GM10248 (cell line): ENCODE data around the gene NHERF1.

Experiments
- CTCF ChIA-PET: fragments of 300-600 bp; sonication (Branson Sonifier 250); formaldehyde crosslinking; extraction: SDS; loops from one replicate; lab custom pipeline; 2021; ENCODE audit warnings: antibody characterized with exemption; lab: Yijun Ruan, JAX
- POLR2A ChIA-PET: fragments of 350-650 bp; sonication (Branson Sonifier 250); formaldehyde crosslinking; extraction: SDS; loops from one replicate; lab custom pipeline; 2020; ENCODE audit warnings: antibody characterized with exemption; lab: Yijun Ruan, JAX
- DNase-seq: peaks from one replicate; pipeline ENCODE4 v3.0.0; 2012; ENCODE audit errors: extremely low spot score
- CTCF ChIP-seq: IDR thresholded peaks from 2 replicates; pipeline ENCODE4 v1.5.1; 2012; ENCODE audit warnings: mild to moderate bottlenecking, low read depth; ENCODE audit errors: extremely low read depth, missing control alignments, control extremely low read depth

The NHERF1 gene

GRCh38 chr17:74779501-74779900 is 31.1 kb downstream of the NHERF1 start:
- no peak for DNase-seq
- ChIA-PET POLR2A (no interaction called here), CTCF (interaction anchor here (0.7 to 11.5 kb wide), 8 partner anchors 9 to 122 kb away, joined by 3 to 143 read pairs (median 5); partner anchors contain the start of gene RAB37)
- no peak for TF ChIP-seq CTCF

GRCh38 chr17:74779948-74780400 is 31.5 kb downstream of the NHERF1 start:
- CTCF ChIA-PET, result interaction anchor here (0.7 to 11.5 kb wide), 7 partner anchors 10 to 122 kb away, joined by 3 to 143 read pairs (median 6); partner anchors contain the start of gene RAB37
- POLR2A ChIA-PET, result no interaction called here
- no peak for TF ChIP-seq CTCF
- DNase-seq, result peak; percentile 67

GRCh38 chr17:74780443-74781238 is 32.2 kb downstream of the NHERF1 start:
- DNase-seq, result no peak
- TF ChIP-seq CTCF, result peak; percentile 20
- ChIA-PET POLR2A (no interaction called here), CTCF (interaction anchor here (0.8 to 11.5 kb wide), 7 partner anchors 10 to 181 kb away, joined by 3 to 143 read pairs (median 6); partner anchors contain the start of gene RAB37)

- no peak for TF ChIP-seq CTCF
- POLR2A ChIA-PET, result no interaction called here
- CTCF ChIA-PET, result interaction anchor here (1.0 to 11.5 kb wide), 5 partner anchors 9 to 83 kb away, joined by 3 to 143 read pairs (median 6); no protein-coding TSS in a partner anchor
- DNase-seq, result no peak
Observed at GRCh38 chr17:74782571-74782970, 34.1 kb downstream of the NHERF1 start.

- ChIA-PET CTCF (interaction anchor here (1.0 to 11.5 kb wide), 4 partner anchors 8 to 139 kb away, joined by 3 to 143 read pairs (median 6); partner anchors contain the start of genes OTOP2 and USH1G), POLR2A (no interaction called here)
- TF ChIP-seq CTCF, result no peak
- no peak for DNase-seq
Observed at GRCh38 chr17:74784125-74784810, 35.8 kb downstream of the NHERF1 start.

GRCh38 chr17:74785096-74785980 is 36.9 kb downstream of the NHERF1 start:
- POLR2A ChIA-PET, result no interaction called here
- CTCF ChIA-PET, result interaction anchor here (1.0 to 1.5 kb wide), 3 partner anchors 8 to 80 kb away, joined by 3 read pairs; no protein-coding TSS in a partner anchor
- no peak for TF ChIP-seq CTCF
- DNase-seq, result no peak
